Kidney tubule cell (primary cell): ENCODE data around the gene EXT2.
A peak's percentile ranks its signal among the peaks of the same experiment; 100 is the strongest.

Experiments
- DNase-seq: peaks from one replicate; pipeline ENCODE4 v3.0.0-alpha.2; 2018; ENCODE audit warnings: low spot score

The EXT2 gene

GRCh38 chr11:44134625-44135024, 39.1 kb downstream of the EXT2 start:
- DNase-seq, result no peak

DNA sequence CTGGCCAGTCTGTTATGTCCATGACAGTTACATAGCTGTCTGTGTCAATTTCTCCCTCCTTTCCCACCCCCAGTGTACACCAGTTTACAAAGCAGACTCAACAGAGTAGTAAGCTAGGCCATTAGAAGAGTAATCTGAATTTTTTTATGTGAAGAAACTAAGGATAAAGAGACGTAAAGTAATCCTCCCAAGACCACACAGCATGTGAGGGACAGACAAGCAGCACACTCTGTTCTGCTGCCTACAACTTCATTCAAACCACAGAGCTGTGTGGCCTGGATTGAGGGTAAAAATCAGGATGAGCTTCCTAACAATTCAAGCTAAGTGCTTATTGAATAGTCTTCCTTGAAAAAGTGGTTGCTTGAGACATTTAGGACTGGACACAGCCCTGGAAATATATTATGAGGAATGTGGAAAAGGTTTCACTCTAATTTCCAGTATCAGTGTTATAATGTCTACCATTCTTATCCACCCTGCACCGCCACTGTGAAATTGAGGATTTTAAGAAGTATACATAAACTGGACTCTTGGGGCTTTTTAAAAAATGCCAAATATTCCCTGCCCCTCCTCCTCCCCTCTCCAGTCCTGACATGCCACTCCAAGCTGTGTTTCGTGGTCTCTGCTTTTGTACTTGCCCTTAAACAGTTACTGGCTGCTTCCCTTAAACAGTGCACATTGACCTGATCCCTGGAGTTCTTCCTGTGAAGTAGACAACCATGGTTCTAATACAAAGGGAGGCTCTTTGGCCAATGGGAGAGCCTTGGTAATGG, 40.9 kb downstream of the EXT2 start:
- DNase-seq, result no peak

DNA sequence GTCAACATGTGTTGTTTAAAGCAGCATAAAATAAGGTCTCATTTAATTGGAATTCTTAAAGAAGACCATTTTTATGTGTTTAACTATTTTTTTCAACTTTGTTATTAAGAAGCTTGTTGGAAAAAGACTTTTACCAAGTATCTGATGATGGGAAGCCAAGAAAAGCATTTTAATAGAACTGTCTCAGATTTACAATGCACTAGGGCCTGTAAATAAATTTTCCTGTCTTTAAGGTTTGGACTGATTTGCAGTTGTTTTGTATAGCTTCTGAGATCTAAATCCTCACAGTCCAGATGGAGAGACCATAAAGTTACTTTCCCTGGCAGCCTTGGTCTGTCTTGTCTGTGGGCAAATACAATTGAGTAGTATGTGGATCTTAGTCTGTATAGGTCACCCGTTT, 41.6 kb downstream of the EXT2 start:
- DNase-seq, result no peak

DNA sequence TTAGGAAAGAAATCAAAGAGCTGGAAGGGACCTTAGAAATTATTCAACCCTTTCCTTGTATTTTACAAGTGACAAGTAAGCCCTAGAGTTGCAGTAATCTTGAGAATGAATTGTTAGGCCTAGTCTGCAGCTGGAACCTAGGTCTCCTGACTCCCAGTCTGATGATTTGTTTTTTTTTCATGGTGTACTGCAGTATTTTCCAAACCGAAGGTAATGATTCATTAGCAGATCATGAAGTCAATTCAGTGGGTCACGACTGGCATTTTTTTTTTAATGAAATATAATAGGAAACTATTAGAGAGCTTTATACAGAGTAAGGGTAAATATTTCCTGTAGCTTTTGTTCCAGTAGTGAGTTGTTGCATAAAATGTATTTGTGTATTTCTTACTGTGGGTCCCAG, 42.8 kb downstream of the EXT2 start:
- peak; percentile 20 for DNase-seq

GRCh38 chr11:44138980-44139379, 43.5 kb downstream of the EXT2 start:
- no peak for DNase-seq

DNA sequence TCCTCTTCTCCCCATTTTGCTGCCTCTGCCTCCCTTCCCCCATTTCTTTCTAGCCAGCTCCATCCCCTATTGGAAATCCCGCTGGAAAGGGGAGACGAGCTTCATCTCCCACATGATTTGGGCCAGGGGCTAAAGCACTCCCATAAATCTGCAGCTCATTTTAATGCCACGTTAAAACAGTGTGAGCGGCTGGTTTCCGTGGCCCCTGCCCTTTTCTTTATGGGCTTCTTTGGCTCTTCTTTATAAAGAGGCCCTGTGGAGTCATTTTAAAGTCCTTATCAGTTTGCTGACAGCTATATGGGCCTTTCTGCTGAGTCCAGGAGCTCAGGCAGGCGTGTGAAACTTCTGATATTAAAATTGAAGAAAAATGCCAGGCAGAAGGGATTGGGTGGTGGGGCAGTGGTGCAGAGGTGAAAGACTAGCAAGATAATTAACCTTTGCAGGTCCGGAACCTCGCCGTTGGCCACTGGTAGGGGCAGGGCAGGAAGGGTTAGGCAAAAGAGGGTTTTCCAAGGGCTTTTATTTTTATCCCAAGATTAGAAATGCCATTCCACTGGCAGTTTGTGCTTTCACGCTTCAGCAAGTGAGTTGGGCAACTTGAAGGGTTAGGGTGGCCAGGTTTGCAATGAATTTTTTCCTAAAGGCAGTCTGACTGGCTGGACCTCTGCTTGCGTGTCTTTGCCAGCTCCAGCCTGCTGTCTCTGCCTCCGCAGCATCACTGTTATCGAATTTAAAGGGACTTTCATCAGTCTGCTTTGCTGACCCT, 44.3 kb downstream of the EXT2 start:
- no peak for DNase-seq

DNA sequence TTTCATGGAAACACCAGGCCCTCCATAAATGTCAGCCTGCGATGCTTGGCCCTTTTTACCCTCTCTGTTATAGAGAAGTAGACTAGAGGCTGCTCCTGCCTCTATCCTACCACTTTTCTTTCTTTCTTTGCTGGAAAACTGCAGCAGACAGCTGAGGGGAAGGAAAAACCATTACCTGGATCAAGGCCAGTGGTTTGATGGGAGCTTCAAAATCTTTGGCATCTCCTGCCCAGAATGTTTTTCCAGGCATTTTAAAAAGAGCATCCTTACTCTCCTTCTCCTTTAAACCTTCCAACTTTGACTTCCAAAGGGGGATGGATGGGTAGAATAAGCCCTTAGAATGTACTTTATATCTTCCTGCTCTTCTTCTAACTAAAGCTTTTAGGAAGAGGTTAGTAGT, 44.9 kb downstream of the EXT2 start:
- no peak for DNase-seq

DNA sequence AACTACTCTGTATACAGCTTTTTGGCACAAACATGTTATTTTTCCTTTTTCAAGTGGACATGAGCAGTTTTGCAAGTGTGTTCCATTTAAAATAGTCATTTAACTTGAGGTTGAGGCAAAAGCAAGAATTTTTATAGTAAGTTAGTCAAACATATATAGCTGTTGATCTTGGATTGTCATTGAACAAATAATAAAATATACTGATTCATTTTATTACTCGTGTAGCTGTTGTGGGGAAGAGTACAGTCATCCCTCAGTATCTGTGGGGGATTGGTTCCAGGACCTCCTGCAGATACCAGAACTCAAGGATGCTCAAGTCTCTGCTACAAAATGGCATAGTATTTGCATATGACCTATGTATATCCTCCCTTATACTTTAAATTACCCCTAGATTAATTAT, 45.3 kb downstream of the EXT2 start:
- DNase-seq, result no peak

GRCh38 chr11:44143987-44144909, 48.8 kb downstream of the EXT2 start:
- DNase-seq, result peak; percentile 20

DNA sequence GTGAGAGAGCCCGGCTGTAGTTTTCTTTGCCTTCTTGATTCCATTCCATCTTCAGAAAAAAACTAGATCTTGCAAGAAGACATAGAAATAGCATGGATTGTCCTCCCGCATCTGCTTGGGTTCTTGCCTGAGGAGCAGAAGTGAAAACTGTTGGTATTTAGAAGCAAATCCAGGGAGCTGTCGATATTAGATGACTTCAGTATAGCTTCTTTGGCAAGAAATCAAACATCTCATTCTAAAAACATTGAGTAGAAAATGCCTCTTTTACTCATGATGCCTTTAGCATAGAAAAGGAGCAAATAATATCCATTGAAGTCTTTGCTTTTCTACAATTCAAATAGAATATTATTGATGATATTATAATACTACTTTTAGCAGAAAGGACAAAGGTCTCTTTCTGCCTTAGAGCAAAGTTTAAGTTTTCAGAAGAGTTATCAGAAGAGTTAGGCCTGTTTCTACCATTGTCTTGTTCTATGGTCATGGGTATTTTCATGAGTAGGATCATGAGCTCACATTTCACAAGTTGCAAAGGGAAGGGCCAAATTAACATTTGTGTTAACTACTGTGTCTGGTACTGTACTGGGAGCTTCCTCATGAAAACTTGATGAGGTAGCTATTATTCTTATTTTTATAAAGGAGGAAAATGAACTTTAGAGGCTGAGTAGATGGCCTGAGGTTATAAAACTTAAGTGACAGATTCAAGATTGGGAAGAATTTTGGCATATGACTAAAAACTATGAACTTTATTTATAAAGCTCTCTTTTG, 49.7 kb downstream of the EXT2 start:
- DNase-seq, result no peak

- no peak for DNase-seq
Observed at GRCh38 chr11:44146931-44147330, 51.5 kb downstream of the EXT2 start.

- DNase-seq, result no peak
Observed at GRCh38 chr11:44147751-44148150, 52.3 kb downstream of the EXT2 start.

- no peak for DNase-seq
Observed at GRCh38 chr11:44149651-44150050, 54.2 kb downstream of the EXT2 start.

- DNase-seq, result no peak
Observed at GRCh38 chr11:44150401-44150800, 54.9 kb downstream of the EXT2 start.

GRCh38 chr11:44157019-44157418, 61.5 kb downstream of the EXT2 start:
- no peak for DNase-seq

GRCh38 chr11:44158384-44158783, 62.9 kb downstream of the EXT2 start:
- DNase-seq, result no peak

DNA sequence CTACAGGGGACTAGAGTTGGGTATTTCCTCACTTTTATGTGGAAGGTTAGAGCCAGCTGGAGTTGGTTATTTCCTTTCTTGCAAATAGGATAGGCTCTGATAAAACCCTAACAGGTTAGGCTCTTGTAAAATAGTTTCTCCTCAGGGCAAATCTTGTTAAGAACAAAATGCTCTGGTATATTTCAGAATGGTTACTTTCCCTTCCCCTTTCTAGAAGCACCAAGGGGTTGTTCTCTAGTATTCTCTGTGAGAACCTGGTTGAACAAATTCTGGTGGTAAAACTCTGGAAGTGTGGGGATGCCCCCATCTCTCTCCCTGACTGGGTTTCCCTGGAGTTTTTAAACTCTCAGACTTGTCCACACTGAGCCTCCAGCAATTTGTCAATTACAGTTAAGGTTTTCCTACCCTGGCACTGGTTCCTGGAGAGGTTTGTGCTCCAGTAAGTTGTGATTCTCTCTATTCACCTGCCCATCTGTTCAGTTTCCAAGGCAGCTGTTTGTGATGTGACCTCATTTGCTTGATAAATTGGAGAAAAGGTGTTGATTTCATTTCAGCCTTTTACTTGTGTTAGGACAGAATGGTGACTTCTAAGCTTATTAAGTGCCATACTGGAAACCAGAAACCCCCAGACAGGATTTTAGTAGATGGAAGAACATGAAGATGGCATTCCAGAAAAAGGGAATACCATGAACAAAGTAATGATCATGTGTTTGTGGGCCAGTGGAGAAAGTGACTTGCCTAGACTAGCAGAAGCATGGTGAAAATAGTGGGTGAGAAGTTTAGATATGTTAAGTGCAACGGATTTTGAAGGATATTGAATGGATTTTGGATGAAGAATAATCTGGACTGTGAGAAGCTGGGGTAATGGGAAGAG, 64.6 kb downstream of the EXT2 start:
- DNase-seq, result no peak

- no peak for DNase-seq
Observed at GRCh38 chr11:44162004-44162403, 66.5 kb downstream of the EXT2 start.

DNA sequence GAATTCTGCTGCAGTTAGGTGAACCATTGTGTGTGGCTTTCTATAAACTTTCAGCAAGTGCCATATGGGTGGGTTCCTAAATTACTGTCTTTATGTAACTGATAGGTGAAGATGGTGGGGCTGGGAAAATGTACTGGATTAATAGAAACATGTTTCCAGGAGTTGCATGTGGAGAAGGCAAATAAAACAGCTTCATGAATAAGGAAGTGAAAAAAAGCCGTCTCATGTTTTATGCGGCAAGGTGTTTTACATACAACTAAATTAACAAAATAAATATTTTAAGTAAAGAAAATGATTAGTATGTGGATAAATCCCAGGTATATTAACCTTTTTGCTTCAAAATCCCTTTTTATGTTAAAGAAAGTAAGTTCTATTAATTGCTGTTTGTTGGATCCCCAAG, 67.2 kb downstream of the EXT2 start:
- no peak for DNase-seq

DNA sequence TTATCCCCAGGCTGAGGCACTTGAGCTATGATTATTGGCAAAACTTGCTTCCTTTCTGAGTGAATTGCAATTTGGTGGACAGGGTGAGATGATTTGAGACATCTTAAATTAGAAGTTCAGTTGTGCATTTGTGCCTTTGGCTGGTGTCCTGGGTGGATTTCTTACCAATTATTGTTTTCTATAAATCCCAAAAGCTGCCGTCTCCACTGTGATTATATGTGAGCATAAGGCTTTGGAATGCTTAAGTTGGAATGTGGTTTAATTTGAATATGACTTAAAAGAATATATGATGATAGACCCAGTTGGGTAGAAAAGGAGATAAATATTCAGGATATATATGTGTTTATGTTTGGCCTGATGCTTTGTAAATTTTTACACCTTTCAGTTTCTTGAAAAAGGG, 70.0 kb downstream of the EXT2 start:
- no peak for DNase-seq

GRCh38 chr11:44167046-44167445, 71.6 kb downstream of the EXT2 start:
- no peak for DNase-seq
